Stimulated activated CD8-positive, alpha-beta memory T cell treated with anti-CD3 and anti-CD28 coated beads, Interleukin-4, amount 100 ng/mL, for 1 hour (primary cell): Measurements from ENCODE around the gene ITGA1.

Experiments used
- DNase-seq, 2 donors: peaks; one replicate each; pipeline ENCODE4 v3.0.0-alpha.2; 2020; ENCODE audit warnings: low read depth in 2 of 2, low spot score in 1 of 2

Gene ITGA1

DNA sequence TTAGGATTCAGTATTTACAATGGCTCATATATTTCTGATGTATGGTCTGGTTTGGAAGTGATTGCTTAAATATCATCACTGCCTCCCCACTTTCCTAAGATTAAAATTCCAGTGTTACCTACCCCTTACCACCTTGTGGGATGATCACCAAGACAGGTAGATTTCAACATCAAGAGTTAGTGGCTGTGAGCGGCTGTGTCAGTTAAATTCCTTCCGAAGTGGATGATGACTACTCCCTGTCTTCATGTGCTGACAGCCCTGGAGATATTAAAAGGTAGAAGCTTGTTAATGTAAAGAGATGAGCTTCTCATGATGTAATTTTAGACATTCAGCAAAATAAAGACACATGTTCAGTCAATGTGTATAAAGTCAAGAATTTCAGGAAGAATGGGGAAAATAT is 205.7 kb downstream of the ITGA1 start:
- no peak for DNase-seq

DNA sequence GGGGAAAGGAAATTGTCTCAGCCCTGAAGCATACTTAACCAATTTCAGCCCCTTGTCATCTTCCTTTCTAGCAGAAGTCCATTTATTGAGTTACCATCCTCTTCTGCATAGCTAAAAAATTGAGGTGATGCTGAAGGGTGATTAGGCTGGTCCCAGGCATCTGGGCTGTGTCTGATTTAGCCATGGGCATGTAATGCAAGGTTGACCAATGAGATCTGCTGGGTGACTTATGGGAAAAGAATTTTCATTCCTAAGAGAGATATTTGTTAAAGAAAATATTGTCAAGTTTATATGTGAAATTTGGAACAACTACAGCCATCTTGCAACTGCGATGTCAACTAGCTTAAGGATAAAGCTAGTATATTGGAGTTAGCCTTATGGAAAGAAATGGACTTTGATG is 206.6 kb downstream of the ITGA1 start:
- no peak for DNase-seq

DNA sequence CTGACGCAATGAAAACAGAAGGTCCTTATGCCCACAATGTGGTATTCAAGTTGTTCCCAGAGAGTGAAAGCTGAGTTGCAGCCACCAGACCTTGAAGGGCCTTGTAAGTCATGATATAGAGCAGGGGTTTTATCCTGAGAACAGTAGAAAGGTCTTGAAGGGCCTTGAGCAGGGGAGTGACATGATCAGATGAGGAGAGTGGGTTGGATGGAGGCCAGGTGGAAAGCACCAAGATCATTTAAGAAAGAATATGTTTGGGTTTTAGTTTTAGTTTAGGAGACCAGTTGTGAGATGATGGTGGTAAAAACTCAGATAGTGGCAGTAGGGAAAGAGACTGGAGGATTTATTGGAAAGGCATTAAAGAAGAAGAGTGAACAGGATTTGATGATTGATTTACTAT is 207.4 kb downstream of the ITGA1 start:
- DNase-seq = no peak

DNA sequence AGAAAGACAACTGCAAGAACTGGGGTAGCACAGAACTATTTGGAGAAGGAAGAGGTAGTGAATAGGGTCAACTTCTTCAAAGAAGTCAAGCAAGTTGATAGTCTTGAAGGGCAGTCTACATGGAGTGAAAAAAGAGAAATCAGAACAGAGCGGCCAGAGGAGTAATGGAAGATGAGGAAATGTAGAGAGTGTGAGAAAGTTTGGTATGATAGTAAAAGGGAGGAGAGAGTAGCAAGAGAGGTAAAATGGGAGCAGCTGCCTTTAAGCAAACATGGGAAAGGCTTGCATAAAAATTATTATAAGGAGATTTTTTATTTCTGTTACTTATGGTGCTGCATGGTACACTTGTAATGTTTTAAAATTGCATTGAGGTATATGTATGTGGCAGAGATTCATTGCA is 208.2 kb downstream of the ITGA1 start:
- DNase-seq = no peak

DNA sequence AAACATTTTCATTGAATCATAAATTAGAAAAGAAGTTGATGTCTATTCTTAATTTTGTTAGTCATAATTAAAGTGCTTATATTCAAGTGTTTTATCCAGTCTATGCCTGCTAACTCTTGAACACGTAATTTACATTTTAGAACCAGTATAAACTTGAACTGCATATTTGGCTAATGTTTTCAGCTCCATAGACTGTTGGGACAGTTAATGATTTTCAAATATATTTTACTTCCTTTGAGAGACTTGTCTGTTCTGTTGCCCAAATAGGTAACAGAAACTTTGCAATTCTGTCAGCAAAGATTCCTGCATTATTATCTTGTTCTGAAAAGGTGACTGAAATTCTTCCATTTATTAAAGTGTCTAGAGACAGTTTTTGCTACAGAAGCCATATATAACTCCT is 209.3 kb downstream of the ITGA1 start:
- DNase-seq = no peak

DNA sequence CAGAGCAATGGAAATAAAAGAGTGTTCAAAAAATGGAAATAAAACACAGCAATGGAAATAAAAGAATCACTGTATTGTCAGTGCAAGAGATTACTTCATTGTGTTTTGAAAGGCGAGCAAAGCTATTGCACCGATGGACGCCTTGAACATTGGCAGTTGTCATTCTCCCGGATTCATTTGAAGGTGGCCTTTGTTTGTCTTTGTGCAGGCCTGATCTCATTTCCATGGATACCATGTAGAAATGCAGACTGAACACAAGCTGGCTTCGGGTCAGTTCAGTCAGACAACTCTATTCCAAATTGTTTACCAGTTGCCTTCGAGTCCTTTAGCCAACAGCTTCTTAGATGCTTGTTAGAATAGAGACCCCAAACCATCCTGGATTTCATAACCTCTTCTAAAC is 209.7 kb downstream of the ITGA1 start:
- no peak for DNase-seq

DNA sequence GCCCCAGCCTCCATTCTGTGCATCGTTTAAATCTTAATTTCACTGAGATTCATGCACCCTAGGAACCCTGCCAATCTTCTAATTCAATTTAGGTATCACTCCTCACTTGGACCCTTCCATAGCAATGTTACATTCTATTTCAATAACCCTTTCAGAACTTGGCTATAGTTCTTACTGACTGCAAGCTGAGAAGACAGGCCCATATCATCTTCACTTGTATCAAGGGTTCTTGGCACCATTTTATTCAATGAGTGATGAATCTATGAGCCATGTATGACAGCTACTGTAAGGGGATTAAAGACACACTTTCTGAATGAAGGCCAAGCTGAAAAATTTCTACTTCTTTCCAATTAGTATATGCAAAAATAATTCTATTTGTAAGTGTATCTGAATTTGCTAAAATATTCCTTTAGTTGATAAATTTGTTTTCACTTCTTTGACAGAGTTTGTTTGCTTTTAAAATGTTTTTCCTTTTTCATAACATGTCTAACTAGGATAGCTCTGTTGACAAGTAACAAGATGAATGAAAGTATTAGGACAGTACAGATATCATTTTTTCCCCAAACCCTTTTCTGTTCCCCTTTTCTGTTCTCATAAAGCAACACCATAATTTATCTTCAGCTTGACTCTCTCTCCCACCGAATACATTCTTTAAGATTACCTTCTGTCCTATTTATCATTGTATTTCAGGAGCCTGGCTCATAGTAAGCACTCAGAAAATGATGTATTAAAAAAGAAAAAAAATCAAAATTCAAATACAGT is 211.0 kb downstream of the ITGA1 start:
- no peak for DNase-seq

DNA sequence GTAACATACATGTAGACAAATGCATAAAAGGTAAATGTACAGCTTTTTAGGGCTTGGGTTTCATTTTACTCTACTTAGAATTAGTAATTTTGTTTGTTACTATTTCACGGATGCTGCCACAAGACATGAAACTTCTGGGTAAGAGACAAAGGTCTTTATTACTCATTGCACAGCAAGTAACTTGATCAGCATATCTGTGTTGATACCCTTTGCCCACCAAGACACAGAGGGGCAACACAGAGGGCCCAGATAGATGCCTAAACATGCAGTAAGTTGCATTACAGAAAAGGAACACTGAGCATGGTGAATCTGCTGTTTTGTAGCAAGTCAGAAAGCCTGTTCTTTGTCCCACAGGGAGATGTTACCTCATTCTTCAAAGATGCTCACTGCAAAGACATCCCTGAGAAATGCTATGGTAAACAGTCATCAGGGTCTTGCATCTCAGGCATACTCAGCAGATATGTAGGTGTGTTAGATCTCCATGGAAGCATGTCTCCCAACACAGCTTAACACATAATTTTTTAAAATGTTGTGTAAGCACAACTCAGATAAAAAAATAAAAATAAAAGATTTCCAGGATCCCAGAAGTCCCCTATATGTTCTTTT is 211.7 kb downstream of the ITGA1 start:
- DNase-seq = no peak

DNA sequence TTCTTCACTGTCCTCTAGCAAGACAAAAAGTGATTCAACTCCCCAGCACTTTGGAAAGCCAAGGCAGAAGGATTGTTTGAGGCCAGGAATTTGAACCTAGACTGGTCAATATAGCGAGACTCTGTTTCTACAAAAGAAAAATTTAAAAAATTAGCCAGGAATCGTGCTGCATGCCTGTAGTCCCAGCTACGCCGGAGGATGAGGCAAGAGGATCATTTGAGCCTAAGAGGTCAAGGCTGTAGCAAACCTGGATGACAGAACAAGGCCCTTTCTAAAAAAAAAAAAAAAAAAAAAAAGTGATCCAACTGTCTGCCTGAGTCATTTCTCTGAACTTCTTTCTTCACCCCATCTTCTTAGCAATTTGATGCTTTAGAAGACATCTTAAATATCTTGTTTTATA is 213.8 kb downstream of the ITGA1 start:
- no peak for DNase-seq

DNA sequence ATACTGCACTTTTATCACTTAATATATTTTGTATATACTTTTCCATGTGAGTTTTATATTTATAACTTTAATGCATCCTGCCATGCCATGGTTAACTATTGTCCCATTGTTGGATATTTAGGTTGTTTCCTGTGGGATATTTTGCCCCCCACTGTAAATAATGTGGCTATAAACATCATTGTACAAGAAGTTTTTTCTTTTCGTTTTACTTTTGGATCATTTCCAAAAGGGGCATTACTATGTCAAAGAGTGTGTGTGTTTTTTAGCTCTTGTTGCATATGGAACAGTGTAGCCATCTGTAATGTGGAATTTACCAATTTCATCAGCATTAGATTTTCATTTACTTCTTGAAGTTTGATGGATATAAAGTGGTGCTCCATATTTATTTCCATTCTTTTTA is 214.8 kb downstream of the ITGA1 start:
- DNase-seq = no peak

DNA sequence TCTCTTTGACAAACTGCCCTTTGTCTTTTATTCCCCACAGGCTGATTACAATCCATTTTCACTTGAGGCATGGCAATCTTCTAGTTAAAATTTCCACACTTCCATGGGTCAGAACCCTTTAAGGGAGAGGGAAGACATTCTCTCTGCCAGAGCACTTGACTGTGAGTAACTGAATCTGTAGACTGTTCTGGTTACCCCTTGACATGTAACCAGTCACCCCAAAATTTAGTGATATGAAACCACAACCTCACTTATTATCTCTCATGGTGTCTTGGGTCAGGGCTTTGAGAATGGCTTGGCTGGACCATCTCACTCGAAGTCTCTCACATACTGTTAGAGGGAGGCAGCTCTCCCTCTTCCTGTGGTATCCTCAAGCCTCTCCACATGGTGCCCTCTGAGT is 215.4 kb downstream of the ITGA1 start:
- no peak for DNase-seq

DNA sequence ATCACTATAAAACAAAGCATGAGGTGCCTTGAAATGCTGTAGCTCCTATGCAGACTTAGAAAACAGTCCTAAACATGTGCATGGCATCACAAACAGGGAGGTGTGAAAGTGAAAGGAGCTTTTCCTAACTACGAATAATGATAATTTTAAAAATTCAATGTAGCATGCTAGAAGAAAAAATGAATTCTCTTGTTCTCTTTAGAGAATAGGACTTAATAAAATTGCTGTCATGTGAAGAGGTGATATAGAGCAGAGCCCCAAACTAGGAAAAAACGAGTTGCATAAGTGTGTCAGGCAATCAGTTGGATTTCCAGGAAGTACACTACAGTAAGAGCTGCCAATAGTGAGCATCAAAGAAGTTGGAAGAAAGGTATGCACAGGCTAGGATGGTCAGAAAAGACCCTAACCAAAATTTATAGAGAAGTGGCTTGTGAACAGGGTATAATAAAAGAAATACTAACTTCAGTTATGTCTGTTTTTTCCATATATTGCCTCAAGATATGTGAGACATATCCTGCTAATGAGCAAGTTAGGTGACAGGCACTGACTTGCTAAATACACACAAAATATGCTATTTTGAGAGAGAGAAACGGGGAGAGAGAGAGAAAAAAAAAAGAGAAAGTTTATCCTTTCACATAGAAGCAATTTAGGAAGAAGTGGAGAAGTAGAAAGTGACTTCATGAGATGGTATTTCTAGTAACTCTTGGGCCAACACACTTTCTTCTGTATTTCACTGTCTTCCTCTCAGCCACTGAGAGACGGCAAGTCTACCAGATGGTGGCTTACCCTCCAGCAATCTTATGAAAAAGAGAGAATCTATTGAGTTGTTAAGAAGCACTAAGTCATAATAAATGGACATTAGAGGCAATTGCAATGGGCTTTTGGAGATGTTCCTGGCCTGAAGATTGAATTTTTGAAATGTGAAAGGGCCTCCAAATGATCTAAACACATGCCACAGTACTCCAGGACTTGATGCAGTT is 219.5 kb downstream of the ITGA1 start:
- DNase-seq = no peak

DNA sequence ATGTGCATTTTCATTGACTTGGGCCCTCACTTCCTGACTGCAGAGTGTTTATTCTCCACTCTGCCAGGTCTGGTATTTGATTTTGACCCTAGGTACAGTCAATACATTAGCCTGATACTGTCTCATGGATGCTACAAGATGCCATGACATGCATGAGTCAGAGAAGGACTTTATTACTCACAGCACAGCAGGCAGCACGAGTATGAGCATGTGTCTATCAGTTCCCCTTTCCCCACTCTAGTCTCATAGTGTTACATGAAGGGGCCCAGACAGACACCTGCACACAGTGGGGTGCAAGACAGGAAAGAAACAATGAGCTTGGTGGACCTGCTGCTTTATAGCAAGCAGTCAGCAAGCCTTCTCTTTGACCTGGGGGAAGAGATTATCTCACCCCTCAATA is 221.0 kb downstream of the ITGA1 start:
- DNase-seq = no peak
